ENCODE data around the gene KCTD11.

- TF ChIP-seq, protein P1, sequence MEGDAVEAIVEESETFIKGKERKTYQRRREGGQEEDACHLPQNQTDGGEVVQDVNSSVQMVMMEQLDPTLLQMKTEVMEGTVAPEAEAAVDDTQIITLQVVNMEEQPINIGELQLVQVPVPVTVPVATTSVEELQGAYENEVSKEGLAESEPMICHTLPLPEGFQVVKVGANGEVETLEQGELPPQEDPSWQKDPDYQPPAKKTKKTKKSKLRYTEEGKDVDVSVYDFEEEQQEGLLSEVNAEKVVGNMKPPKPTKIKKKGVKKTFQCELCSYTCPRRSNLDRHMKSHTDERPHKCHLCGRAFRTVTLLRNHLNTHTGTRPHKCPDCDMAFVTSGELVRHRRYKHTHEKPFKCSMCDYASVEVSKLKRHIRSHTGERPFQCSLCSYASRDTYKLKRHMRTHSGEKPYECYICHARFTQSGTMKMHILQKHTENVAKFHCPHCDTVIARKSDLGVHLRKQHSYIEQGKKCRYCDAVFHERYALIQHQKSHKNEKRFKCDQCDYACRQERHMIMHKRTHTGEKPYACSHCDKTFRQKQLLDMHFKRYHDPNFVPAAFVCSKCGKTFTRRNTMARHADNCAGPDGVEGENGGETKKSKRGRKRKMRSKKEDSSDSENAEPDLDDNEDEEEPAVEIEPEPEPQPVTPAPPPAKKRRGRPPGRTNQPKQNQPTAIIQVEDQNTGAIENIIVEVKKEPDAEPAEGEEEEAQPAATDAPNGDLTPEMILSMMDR (optimal IDR thresholded peaks at IDR 0.05 in 1 of 3, IDR thresholded peaks at IDR 0.05 in 1 of 3, conservative IDR thresholded peaks at IDR 0.05 in 1 of 3; ENCODE audit: extremely low read depth in 1 of 3, insufficient read depth in 2 of 3, low read length in 3 of 3): no peak
- TF ChIP-seq EZH2 (IDR thresholded peaks at IDR 0.05; ENCODE audit: low read length): no peak
These were observed 4.1 kb upstream of the KCTD11 start for GRCh38 chr17:7347630-7348477.

Data from keratinocyte (primary cell).